Measurements from ENCODE around the gene CSNK1G2.

The CSNK1G2 gene

GRCh38 chr19:2014731-2015607 lies 74.0 kb downstream of the CSNK1G2 start:
- TF ChIP-seq CTCF (IDR thresholded peaks at IDR 0.05; ENCODE audit: unreplicated experiment in 3 of 3): no peak
- H3K36me3 Mint-ChIP-seq (ENCODE audit: low read depth): peaks cover 23% of the 10 kb centered on the region
- no peaks in the 10 kb centered on the region for H3K27me3 Mint-ChIP-seq (ENCODE audit: low read depth)
- H3K9me3 Mint-ChIP-seq: no peaks in the 10 kb centered on the region
- H3K4me1 Mint-ChIP-seq: peaks cover 6% of the 10 kb centered on the region
- H3K27ac Mint-ChIP-seq: no peak overlapping the region
- H3K4me3 Mint-ChIP-seq: peak overlapping the region; percentile 59 to 74 (median 66)

- Mint-ChIP-seq H3K36me3 (ENCODE audit: low read depth) (peaks cover 17% of the 10 kb centered on the region), H3K4me3 (peak within 1 kb of the TSS; percentile 67 to 78 (median 72)), H3K4me1 (peaks cover 6% of the 10 kb centered on the region), H3K27me3 (ENCODE audit: low read depth) (no peaks in the 10 kb centered on the region), H3K27ac (peak within 1 kb of the TSS in 1 of 3 experiments; percentile 38), H3K9me3 (no peaks in the 10 kb centered on the region)
- no peak for TF ChIP-seq CTCF (IDR thresholded peaks at IDR 0.05; ENCODE audit: unreplicated experiment in 3 of 3)
These were observed 74.6 kb downstream of the CSNK1G2 start, which contains the start of gene BTBD2 for GRCh38 chr19:2015608-2015950. BTBD2 (minus strand) TSS chr19:2015714; CDS start chr19:2015703, 11 bp downstream.

GRCh38 chr19:2016041-2016807 lies 75.3 kb downstream of the CSNK1G2 start:
- Mint-ChIP-seq H3K36me3 (ENCODE audit: low read depth) (peaks cover 13% of the 10 kb centered on the region), H3K9me3 (no peaks in the 10 kb centered on the region), H3K27me3 (ENCODE audit: low read depth) (no peaks in the 10 kb centered on the region), H3K4me3 (peak overlapping the region; percentile 67 to 78 (median 72)), H3K4me1 (peaks cover 6% of the 10 kb centered on the region), H3K27ac (peak overlapping the region in 1 of 3 experiments; percentile 38)
- TF ChIP-seq CTCF (IDR thresholded peaks at IDR 0.05; ENCODE audit: unreplicated experiment in 3 of 3): no peak

- H3K9me3 Mint-ChIP-seq: no peaks in the 10 kb centered on the region
- no peak overlapping the region for H3K27ac Mint-ChIP-seq
- TF ChIP-seq CTCF (IDR thresholded peaks at IDR 0.05; ENCODE audit: unreplicated experiment in 3 of 3): no peak
- H3K4me1 Mint-ChIP-seq: peaks cover 6% of the 10 kb centered on the region
- no peak overlapping the region for H3K4me3 Mint-ChIP-seq
- H3K27me3 Mint-ChIP-seq (ENCODE audit: low read depth): peaks cover 5% of the 10 kb centered on the region
- H3K36me3 Mint-ChIP-seq (ENCODE audit: low read depth): no peaks in the 10 kb centered on the region
These were observed 77.8 kb downstream of the CSNK1G2 start for GRCh38 chr19:2018752-2019151.

- H3K36me3 Mint-ChIP-seq (ENCODE audit: low read depth): no peaks in the 10 kb centered on the region
- no peak overlapping the region for H3K4me3 Mint-ChIP-seq
- no peak overlapping the region for H3K27ac Mint-ChIP-seq
- H3K27me3 Mint-ChIP-seq (ENCODE audit: low read depth): peaks cover 5% of the 10 kb centered on the region
- H3K9me3 Mint-ChIP-seq: peaks cover 5% of the 10 kb centered on the region
- H3K4me1 Mint-ChIP-seq: peaks cover 6% of the 10 kb centered on the region
- no peak for TF ChIP-seq CTCF (IDR thresholded peaks at IDR 0.05; ENCODE audit: unreplicated experiment in 3 of 3)
These were observed 80.6 kb downstream of the CSNK1G2 start for GRCh38 chr19:2021453-2022140.
